ENCODE measurements around the gene GALNT10.

DNA sequence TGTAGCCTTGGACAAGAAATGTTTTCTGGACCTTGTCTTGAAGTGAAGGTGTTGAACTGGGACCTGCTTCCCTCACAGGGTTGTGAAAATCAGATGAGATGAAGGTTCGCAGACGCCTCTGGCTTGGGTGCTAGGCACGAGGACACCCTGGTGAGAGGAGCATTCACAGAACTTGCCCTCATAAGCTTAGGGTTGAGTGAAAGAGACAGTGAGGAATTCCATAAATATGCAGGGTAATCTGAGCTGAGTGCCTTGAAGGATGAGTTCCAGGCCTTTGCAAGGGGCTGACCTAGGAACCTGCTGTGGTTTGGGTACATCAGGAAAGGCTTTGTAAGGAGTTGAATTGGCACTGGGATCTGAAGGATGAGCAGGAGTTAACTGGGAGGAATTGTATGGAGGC, 179.6 kb downstream of the GALNT10 start:
- TF ChIP-seq, protein P1, sequence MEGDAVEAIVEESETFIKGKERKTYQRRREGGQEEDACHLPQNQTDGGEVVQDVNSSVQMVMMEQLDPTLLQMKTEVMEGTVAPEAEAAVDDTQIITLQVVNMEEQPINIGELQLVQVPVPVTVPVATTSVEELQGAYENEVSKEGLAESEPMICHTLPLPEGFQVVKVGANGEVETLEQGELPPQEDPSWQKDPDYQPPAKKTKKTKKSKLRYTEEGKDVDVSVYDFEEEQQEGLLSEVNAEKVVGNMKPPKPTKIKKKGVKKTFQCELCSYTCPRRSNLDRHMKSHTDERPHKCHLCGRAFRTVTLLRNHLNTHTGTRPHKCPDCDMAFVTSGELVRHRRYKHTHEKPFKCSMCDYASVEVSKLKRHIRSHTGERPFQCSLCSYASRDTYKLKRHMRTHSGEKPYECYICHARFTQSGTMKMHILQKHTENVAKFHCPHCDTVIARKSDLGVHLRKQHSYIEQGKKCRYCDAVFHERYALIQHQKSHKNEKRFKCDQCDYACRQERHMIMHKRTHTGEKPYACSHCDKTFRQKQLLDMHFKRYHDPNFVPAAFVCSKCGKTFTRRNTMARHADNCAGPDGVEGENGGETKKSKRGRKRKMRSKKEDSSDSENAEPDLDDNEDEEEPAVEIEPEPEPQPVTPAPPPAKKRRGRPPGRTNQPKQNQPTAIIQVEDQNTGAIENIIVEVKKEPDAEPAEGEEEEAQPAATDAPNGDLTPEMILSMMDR (conservative IDR thresholded peaks at IDR 0.05; ENCODE audit: low read depth, low read length) = no peak
- TF ChIP-seq MXI1 (IDR thresholded peaks at IDR 0.05; ENCODE audit: borderline replicate concordance, low read depth, low read length) (no peak), POLR2A (IDR thresholded peaks at IDR 0.05; ENCODE audit: low read depth, low read length) (no peak), BHLHE40 (IDR thresholded peaks at IDR 0.05; ENCODE audit: low read depth, low read length) (no peak), MAZ (IDR thresholded peaks at IDR 0.05; ENCODE audit: borderline replicate concordance, low read depth, low read length) (no peak), CEBPB (IDR thresholded peaks at IDR 0.05; ENCODE audit: low read depth, low read length) (no peak), RCOR1 (IDR thresholded peaks at IDR 0.05; ENCODE audit: insufficient replicate concordance, low read length) (no peak), MAFK (IDR thresholded peaks at IDR 0.05; ENCODE audit: low read depth, low read length) (no peak), NFE2L2 (IDR thresholded peaks at IDR 0.05; ENCODE audit: low read depth, low read length) (no peak)
- TF ChIP-seq, protein P2, sequence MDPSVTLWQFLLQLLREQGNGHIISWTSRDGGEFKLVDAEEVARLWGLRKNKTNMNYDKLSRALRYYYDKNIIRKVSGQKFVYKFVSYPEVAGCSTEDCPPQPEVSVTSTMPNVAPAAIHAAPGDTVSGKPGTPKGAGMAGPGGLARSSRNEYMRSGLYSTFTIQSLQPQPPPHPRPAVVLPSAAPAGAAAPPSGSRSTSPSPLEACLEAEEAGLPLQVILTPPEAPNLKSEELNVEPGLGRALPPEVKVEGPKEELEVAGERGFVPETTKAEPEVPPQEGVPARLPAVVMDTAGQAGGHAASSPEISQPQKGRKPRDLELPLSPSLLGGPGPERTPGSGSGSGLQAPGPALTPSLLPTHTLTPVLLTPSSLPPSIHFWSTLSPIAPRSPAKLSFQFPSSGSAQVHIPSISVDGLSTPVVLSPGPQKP (IDR thresholded peaks at IDR 0.05; ENCODE audit: borderline replicate concordance, low read depth, low read length) = no peak
- TF ChIP-seq, protein P3, sequence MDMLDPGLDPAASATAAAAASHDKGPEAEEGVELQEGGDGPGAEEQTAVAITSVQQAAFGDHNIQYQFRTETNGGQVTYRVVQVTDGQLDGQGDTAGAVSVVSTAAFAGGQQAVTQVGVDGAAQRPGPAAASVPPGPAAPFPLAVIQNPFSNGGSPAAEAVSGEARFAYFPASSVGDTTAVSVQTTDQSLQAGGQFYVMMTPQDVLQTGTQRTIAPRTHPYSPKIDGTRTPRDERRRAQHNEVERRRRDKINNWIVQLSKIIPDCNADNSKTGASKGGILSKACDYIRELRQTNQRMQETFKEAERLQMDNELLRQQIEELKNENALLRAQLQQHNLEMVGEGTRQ (IDR thresholded peaks at IDR 0.05; ENCODE audit: low read depth, low read length) = no peak

Data from IMR-90 (cell line).